CD1c-positive myeloid dendritic cell (primary cell): ENCODE results near the gene TLE2.
"Not testable (repeated sequence)": the region's sequence is repeated elsewhere in the genome, so short reads cannot be mapped to it uniquely, and the experiment has no call there.

Experiments used
- DNase-seq: peaks from one replicate; pipeline ENCODE4 v3.0.0-alpha.2; 2016; ENCODE audit errors: extremely low spot score

Gene TLE2

DNA sequence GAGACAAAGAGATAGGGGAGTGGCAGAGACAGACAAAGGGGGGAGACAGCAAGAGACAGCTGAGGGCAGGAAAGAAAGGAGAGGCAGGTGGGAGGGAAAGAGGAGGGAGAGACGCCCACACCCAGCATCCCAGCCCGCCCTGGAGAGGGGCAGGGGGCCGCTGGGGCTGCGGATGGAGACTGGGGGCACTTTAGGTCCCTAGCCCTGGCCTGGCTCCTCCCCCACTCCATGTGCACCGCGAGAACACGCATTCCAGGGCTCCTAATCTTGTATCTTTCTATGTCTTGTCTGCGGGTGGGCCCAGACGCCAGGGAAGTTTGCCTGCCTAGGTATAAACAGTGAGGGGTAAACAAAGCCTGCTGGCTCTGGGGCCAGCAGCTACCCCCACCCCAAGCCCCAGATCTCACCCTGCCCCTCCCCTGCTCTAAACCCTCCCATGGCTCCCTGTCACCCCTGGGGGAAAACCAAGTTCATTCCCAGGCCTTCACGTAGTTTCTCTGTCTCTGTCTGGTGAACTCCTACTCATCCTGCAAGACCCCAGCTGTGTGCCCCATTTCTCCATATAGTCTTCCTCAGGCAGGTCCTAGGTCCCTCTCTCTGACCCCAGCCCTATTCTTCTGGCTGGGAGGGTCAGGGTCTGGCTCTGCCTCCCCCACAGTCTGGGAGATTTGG lies 27.5 kb upstream of the TLE2 start:
- DNase-seq: no peak

DNA sequence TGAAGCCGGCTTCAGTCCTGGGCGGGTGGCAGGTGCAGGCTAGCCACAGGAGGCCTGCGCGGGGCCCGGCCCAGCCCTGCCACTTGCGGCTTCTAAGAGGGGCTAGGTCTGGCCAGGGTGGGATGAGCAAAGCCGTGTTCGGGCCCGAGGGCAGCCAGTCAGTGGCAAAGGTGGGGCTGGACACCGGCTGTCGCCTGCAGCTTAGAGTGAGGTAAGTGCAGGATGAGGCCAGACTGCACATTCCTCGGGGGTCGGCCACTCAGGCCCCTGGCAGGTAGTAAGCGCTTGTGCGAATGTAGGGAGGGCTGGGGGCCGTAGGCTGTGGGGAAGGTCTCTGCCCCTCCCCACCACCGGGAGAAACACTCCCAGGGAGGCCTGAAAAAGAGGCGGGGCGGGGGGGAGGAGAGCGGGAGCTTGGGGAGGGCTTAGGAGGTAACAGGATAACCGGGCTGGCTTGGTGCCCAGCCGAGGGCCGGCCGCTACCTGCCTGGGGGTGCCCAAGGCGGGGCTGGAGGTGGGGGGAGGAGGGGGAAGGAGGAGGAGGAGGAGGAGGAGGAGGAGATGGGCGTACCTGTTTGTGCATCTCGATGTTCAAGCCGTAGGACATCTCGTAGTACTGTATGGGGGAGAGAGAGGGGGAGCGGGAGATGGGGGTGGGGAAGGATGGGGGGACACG lies 26.8 kb upstream of the TLE2 start:
- DNase-seq: no peak

DNA sequence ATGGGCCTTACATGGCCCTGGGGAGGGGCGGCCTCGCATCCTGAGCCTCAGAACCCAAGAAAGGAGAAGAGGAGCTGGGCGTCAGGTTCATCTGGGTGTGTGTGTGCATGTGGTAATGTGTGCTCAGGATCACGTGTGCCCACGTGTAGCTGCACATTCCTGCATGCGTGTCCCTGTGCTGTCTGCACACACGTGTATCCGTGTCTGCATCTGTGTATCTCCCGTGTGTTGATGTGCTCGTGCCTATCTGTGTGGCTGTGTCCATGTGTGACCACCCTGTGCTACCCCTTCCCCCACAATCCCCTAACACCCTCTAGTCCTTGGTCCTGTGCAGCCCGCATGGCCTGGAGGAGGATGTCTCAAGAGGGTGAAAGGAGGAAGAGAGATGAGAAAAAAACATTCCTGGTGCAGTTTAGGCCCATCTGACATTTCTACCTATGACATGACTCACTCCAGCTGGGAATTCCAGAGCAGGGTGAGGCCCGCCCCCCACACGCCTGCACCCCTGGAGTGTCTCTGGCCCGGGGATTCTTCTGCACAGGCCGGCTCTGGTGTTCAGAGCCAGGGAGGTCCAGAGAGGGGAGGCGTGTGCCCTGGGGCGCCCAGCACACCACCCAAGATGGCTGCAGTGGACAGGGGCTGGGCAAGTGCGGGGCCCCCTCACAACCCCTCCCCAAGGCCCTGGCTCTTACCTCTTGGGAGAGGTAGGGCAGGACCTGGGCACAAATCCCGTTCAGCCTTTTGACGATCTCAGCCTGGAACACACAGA lies 26.1 kb upstream of the TLE2 start:
- DNase-seq: no peak

DNA sequence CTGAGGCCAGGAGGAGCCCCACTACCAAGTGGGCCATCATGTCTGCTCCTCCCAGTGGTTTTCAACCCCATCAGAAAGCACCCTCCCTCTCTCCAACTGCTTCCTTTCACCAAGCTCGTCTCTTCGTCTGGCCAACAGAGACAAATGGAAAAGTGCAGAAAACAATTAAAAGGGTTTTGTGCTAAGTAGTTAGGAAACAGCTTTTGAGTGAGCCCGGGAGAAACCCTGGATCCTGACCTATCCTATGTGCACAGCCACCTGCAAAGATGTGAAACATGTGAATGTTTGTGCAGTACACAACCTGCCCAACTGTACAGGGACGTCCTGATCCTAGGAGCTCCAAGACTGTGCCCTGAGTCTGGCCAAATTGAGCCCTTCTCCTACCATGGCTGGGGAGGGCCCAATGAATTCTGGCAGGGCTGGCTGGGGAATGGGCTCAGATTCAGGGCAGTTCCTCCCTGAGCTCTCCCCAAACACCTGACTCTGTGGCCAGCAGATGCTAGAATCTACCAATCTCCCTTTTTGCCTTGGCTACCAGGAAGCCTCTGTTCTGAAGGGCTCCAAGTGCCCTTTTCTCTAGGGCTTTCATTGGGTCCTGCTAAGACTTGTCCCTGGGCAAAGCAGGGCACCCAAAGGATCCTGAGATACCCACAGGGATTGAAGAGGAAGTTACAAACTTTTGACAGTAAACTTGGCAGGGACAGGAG lies 25.3 kb upstream of the TLE2 start:
- DNase-seq: no peak

DNA sequence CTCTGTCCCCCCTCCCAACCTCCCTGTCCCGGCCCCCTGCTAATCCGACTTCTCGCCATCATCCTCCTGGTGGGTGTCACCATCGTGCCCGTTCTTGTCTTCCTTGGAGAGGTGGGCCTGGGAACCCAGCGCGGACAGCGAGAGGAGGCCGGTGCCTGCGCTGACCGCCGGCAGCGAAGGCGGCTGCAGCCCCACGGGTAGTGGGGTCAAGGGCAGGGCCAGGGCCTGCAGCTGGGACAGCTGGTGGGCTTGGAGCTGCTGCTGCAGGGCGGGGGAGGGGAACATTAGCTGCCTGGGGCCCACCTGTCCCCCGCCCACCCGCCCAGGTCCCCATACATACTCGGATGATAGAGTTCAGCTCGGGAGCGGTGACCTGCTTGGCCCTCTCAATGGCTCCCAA lies 24.7 kb upstream of the TLE2 start:
- DNase-seq: no peak

DNA sequence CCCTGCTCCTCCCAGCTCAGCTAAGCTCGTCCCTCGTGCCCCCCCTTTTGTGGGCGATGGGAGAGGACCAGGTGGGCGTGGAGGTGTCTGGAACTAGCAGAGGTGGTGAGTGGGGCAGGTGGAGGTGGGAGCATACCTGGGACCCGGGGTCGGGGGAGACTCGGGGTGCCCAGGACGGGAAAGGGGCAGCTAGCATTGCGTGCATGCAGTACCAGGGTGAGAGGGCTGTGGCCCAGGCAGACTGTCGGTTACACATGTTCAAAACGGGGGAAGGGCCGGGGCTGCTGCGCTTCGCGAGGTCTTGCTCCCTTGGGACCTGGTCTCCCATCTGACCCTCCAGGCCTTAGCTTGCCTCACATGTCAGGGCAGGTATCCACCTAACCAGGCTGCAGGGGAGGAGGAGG lies 24.1 kb upstream of the TLE2 start:
- no peak for DNase-seq

DNA sequence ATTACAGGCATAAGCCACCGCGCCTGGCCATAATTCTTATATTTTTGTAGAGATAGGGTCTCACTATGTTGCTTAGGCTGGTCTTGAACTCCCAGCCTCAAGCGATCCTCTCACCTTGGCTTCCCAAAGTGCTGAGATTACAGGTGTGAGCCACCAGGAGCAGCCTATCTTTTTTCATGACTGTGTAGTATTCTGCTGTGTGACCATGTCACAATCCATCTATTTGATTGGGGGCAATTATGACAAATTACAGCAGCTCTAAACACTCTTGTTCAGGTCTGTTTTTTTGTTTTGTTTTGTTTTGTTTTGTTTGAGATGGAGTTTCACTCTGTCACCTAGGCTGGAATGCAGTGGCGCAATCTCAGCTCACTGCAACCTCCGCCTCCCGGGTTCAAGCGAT lies 20.9 kb upstream of the TLE2 start:
- DNase-seq: not testable (repeated sequence)

DNA sequence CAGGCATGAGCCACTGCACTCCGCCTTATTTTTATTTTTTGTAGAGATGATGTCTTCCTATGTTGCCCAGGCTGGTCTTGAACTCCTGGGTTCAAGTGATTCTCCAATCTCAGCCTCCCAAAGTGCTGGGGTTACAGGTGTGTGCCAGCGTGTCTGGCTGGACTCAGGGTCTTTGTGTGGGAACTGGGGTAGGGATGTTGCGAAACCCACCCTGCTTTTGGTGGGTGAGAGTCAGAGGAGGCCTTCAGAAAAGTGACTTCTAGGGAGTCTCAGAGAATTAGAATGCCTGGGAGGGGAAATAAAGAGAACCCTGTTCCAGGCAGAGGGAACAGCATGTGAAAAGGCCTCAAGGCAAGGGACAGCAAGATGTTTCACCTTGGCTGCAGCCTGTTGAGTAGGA lies 20.0 kb upstream of the TLE2 start:
- no peak for DNase-seq

DNA sequence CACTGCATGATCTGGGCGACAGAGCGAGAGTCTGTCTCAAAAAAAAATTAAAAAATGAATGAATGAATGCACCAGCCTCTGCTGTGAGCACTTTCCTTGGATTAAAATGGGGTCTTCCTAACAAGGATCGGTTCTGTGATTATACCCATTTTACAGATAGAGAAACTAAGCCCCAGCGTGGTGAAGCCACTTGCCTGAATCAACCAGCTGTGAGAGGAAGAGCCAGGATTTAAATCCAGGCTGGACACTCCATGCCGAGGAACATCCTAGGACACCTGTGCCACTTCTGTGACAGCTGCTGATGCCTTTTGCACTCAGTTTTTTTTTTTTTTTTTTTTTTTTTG lies 19.1 kb upstream of the TLE2 start:
- DNase-seq: no peak

DNA sequence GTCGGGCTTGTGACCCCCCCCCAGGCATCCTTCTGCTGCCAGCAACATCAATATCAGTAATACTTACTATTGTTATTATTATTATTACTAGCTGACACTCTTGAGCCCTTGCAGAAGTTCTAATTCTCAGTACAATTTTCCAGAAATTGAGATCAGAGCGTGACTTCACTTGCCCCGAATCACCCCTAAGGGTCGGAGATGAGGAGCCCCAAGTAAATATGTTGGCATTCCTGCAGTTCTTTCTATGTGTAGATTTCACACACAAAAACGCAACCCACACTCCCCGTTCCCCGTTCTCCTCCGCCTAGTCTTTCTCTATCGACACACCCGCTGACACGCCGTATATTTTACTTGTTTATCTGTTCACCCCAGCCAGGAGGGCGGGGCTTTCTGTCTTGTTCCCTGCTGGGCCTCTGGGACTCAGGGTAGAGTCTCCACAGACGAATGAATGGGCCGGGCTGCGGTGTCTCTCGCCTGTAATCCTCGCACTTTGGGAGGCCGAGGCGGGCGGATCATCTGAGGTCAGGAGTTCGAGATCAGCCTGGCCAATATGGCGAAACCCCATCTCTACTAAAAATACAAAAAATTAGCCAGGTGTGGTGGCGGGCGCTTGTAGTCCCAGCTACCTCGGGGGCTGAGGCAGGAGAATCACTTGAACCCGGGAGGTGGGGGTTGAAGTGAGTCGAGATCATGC lies 18.6 kb upstream of the TLE2 start:
- DNase-seq: peak; percentile 51

DNA sequence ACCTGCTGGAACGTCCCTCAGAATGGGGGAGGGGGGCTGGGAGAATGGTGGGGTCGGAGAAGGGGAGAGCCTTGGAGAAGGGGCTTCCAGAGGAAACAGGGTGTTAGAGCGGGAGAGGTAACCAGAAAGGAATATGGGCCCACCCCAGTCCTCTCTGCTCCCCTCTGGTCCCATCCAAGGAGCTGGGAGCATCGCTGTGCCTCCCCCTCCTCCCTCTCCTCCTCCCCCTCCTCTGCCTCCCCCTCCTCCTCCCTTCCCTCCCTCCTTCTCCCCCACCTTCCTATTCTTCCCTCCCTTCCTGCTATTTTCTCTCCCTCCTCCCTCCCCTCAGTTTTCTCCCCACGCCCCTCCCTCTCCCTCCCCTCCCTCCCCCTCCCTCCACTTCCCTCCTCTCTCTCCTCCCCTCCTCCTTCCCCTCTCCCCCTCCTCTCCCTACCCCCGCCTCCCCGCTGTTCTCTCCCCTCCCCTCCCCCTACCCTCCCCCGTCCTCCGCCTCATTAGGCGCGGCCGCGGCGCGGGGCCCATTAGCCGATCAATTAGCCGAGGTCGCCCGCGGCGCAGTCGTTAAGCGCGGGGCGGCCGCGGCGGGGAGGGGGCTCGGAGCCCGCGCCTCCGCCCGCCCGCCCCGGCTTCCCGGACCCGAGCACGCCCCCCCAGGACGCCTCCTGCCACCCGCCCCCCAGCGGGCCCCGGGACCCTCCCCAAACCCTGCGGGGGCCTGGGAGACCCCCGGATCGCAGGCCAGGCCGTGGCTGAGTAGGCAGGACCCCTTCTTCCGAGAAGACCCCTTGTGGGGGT lies 17.8 kb upstream of the TLE2 start:
- DNase-seq: no peak

DNA sequence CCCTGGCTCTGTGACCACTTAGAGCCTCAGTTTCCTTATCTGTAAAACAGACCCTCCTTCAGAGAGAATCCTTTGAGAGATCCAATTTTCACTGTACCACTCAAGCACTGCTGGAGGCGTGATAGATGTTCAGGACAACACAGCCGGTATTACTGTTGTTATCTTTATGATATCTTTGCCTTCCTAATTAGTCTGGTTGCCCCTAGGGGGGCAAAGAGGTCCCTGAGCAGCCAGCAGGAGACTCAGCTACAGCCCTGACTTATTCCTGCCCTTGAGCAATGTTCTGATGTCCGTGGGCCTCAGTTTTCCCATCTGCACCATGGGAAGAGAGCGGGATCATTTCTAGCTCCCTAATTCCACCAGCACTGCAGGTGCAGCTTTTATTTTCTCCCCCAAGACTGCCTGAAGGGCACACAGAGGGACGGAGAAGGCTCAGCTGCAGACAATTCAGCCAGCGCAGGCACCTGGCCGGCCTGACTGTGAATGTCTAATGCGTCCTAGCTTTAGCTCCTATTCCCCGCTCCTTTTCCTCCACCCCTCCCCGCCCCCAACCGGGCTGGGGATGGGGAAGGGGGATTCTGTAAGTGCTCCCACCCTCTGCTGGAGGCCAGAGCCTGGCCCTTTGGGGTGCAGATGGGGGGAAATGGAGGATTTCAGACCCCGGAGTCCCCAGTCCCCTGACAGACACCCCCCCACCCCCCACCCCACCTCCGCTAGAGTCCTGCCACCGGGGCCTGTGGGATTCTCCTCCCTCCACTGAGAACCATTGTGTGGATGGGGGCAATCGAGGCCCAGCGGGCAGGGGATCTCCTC lies 17.0 kb upstream of the TLE2 start:
- no peak for DNase-seq

DNA sequence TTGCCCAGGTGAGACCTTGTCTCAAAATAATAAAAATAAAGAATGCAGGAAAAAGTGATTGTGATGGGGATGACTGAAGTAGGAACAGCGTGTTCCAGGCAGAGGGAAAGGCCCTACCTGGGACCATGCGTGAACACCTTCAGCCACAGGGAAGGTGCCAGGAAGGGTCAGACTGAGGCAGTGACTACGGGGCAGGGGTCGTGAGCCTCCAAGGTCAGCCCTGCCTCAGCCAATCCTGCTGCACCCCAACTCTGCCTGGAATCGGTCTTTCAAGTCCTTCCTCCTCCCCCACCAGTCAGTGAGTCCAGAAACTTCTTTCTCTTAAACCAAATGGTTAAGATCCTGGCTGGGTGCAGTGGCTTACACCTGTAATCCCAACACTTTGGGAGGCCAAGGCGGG lies 16.1 kb upstream of the TLE2 start:
- no peak for DNase-seq

DNA sequence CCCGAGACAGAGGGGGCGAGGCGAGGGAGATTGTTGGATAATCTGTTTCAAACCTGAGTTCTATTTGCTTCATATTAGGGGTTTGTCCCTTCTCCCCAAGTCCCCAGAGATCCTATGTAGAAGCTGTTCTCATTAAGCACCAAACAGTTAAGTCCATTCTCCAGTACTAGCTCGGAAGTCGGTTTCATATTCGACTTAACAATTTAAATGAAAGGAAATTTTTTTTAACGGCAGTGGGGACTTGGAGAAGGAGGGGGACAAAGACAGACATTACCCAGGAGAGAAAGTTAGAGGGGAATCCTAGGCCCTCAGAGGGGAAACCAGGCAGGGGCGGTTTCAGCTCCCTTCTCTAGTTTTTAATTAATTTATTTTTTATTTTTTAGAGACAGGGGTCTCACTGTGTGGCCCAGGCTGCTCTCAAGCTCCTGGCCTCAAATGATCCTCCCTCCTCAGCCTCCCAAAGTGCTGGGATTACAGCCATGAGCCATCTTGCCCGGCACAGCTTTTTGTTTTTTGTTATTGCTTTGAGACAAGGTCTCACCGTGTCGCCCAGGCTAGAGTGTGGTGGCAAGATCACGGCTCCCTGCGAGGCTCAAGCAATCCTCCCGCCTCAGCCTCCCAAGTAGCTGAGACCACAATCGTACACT lies 13.7 kb upstream of the TLE2 start:
- DNase-seq: no peak

DNA sequence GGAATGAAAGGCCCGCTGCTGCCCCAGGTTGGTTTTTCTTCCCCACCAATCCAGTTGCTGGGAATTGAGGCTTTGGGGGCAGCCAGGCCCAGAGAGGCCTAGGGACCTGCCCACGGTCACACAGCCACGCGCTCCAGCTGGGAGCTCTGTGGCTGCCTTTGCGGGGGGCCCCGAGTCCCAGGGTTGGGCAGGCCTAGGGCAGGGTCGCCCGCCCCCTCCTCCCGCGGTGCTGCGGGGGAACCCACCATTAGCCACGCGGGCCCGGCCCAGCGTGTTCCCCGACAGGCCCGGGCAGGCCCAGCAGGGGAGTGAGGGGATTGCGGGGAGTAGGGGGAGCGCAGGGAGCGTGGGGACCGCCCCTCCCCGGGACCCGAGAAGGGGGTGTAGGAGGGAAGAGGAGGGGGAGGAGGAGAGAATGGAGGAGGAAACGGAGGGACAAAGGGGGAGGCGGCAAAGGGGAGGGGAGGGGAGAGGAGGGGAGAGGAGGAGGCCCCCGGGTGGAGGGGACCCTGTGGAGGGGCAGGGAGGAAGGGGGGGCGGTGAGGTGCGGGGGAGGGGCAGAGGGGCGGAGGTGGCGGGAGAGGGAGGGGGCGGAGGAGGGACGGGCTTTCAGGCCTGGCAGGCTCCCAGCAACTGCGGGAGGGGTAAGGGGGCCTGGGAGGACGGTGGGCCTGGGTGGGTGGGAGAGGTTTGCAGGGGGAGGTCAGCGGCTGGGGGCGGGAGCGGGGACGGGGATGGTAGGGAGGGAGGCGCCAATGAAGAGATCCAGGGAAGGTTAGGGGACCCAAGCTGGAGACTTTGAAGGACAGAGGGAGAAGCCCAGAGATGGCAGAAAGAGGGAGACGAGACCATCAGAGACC lies 12.9 kb upstream of the TLE2 start:
- no peak for DNase-seq

DNA sequence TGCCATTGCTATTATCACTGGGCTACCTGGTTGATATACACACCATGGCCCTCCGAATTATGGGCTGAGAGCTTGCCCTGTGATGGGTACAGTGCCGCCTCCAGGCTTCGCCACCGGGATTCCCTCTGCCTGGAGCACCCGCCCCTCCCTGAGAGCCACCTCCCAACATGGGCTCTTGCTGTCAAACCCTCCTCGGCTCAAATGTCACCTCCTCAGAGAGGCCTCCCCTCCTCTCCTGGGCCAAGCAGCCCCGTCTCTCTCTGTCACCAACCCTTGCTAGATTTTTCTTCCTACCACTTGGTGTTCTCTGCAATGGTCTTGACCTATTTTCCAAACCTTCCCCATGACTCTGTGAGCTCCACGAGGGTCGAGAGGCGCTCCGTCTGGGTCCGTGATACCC lies 12.2 kb upstream of the TLE2 start:
- DNase-seq: no peak

DNA sequence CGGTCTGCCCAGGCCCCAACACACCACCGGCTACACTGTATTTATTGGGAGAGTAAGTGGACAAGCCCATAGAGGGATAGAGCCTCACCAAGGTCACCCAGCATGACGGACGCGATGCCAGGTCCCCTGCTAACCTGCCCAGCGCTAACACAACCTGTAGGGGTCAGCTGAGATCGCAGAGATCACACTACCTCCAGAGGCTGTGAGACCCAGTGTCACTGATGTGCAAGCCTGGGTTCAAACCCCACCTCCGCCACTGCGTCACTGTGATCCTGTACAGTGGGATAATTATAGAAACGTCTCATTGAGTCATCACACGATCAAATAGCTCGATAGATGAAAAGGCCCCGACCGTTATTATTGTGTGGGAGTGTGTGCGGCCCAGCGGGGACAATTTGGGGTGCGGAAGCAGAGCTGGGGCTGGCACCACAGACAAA lies 10.6 kb upstream of the TLE2 start:
- no peak for DNase-seq

DNA sequence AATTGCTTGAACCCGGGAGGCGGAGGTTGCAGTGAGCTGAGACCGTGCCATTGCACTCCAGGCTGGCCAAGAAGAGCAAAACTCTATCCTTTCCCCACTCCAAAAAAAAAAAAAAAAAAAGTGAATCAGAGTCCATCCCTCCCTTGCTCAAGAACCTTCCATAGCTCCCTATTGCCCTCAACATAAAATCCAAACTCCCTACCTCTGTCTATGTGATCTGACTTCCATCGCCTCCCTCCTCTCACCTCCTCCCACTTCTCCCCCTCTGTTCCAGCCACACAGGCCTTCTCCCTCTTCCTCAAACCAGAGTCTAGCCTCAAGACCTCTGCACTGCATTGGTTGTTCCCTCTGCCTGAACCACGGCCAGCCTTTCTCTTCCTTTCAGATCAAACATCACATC lies 10.0 kb upstream of the TLE2 start:
- no peak for DNase-seq

DNA sequence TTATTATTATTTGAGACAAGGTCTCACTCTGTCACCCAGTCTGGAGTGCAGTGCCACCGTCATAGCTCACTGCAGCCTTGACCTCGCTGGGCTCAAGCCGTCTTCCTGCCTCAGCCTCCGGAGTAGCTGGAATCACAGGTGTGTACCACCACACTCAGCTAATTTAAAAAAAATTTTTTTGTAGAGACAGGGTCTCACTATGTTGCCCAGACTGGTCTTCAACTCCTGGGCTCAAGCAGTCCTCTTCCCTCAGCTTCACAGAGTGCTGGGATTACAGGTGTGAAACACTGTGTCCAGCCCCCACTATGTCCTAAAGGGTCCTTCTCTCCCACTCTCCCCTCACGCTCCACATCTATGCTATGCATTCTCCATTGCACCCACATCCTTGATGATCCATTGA lies 9.1 kb upstream of the TLE2 start:
- no peak for DNase-seq
